HUES6 (cell line): ENCODE measurements around the gene SYTL2.

ENCODE experiments used
- H3K27ac ChIP-seq: 2 replicates; pipeline ENCODE4 v1.7.0; 2013; ENCODE audit warnings: low read depth, mild to moderate bottlenecking, low read length, inconsistent platforms
- H3K27me3 ChIP-seq: 2 replicates; pipeline ENCODE4 v1.6.1; 2013; ENCODE audit warnings: low read length; ENCODE audit not compliant: control insufficient read depth, insufficient read depth
- H3K36me3 ChIP-seq: 2 replicates; pipeline ENCODE4 v1.6.1; 2013; ENCODE audit warnings: low read length; ENCODE audit not compliant: control insufficient read depth, insufficient read depth
- H3K4me1 ChIP-seq: 2 replicates; pipeline ENCODE4 v1.6.1; 2013; ENCODE audit warnings: low read length; ENCODE audit not compliant: control insufficient read depth, insufficient read depth
- H3K4me3 ChIP-seq: 2 replicates; pipeline ENCODE4 v1.5.1; 2013; ENCODE audit warnings: low read depth, low read length
- H3K9ac ChIP-seq: one replicate; pipeline ENCODE4 v1.6.1; 2013; ENCODE audit warnings: mild to moderate bottlenecking, low read length
- H3K9me3 ChIP-seq: 2 replicates; pipeline ENCODE4 v1.6.1; 2013; ENCODE audit warnings: low read depth, low read length; ENCODE audit not compliant: control insufficient read depth, insufficient read depth

Gene SYTL2

DNA sequence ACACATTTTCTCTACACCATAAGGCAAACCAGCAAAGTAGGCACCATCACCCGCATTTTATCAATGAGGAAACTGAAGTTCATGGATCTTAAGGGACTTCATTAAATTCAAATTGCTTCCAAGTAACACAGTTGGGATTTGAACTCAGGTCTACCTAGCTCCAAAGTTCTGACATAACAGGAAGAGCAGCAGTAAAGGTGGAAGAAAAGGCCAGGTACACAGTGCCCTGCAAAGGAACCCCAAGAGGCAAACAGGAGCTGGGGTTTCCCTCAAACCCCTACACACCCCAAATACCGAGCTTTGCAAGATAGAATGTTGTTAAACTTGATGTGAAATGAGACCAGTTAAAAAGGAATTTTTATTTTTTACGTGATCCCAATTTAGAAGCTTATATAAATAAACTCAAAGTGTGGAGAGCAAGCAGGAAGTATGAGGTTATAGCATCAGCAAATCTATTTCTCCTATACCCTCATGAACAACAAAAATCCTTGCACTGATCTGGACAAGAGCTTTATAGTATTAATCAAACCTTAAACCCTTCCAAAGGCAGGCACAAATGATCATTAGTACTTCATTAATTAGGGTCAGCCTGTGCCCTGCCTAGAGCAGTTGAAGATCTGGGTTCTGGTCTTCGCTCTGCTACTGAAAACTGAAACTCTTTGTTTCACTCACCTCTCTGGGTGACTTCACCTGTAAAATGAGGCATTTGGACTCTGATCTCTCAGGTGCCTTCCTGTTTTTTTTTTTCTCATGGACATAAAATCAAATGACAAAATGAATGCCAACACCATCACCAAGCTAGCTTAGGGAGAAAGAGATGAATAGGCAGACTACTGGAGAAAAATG lies 36.5 kb downstream of the SYTL2 start:
- H3K9me3 ChIP-seq = peaks cover 7% of the 10 kb centered on the region; the same call in 1 of the 2 replicates
- no peak overlapping the region for H3K27ac ChIP-seq
- no peak overlapping the region for H3K9ac ChIP-seq
- H3K4me3 ChIP-seq = no peak overlapping the region
- H3K4me1 ChIP-seq = peaks cover 17% of the 10 kb centered on the region
- H3K27me3 ChIP-seq = no peaks in the 10 kb centered on the region
- H3K36me3 ChIP-seq = no peaks in the 10 kb centered on the region

DNA sequence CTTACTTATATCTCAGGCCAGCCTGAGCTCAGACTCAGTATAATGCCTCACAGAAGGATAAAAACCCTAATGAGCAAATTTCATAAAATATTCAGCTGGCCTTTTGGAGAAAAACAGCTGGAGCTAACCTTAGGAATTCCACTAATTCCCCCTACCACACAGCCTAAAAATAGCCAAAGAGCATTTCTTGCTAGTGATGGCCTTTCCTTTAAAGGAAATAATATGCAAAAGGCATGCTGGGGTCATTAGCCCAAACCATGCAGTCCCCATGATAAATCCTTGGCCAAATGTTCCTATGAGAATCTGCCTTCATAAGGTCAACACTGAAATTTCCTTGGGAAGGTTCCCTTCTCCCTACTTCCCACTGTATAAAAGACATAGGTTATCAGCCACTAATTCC lies 38.2 kb downstream of the SYTL2 start:
- Histone ChIP-seq H3K27me3 (no peaks in the 10 kb centered on the region), H3K27ac (no peak overlapping the region), H3K4me3 (no peak overlapping the region)

DNA sequence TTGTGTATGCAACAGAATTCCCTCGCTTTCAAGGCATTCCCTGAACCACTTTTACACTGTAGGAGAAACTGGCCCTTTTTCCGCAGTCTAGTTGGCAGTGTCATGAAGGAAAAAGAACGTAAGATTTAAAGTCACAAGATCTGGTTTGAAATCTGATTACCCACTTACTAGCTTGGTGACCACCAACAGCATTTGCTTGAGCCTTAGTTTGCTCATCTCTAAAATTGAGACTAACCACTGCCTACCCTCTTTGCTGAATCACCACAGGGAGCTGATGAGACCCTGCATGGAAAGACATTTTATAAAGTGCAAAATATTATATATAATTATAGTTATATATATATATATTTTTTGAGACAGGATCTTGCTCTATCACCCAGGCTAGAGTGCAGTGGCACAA lies 39.4 kb downstream of the SYTL2 start:
- H3K36me3 ChIP-seq = no peaks in the 10 kb centered on the region
- no peak overlapping the region for H3K27ac ChIP-seq
- H3K4me3 ChIP-seq = no peak overlapping the region
- peaks cover 12% of the 10 kb centered on the region; the same call in 1 of the 2 replicates for H3K4me1 ChIP-seq
- H3K27me3 ChIP-seq = no peaks in the 10 kb centered on the region
- H3K9me3 ChIP-seq = peaks cover 11% of the 10 kb centered on the region; the same call in 1 of the 2 replicates
- H3K9ac ChIP-seq = no peak overlapping the region

More for the DNA sequence above, 38.2 kb downstream of the SYTL2 start:
- Histone ChIP-seq H3K36me3 (no peaks in the 10 kb centered on the region), H3K4me1 (peaks cover 17% of the 10 kb centered on the region), H3K9me3 (peaks cover 11% of the 10 kb centered on the region; the same call in 1 of the 2 replicates), H3K9ac (no peak overlapping the region)

DNA sequence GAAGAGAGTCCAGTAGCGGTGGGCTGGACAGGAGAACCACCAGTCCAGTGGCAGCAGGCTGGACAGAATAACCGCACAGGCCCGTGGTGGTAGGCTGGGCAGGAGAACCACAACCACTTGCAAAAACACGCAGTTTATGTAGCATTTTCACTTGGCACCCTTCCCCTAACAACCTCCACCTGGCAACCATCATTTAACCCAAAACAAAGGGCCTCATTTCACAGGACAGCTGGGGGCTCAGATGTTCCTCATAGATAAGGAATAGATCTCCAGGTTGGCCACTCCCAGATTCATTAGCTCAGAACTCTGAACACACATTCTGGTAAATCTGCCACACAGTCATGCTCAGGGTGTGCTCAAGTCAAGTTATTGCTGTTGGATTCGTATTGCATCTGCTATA lies 41.2 kb downstream of the SYTL2 start:
- Histone ChIP-seq H3K36me3 (no peaks in the 10 kb centered on the region), H3K9ac (no peak overlapping the region), H3K27ac (no peak overlapping the region), H3K27me3 (no peaks in the 10 kb centered on the region), H3K9me3 (peaks cover 11% of the 10 kb centered on the region; the same call in 1 of the 2 replicates), H3K4me3 (no peak overlapping the region), H3K4me1 (peaks cover 12% of the 10 kb centered on the region; the same call in 1 of the 2 replicates)

DNA sequence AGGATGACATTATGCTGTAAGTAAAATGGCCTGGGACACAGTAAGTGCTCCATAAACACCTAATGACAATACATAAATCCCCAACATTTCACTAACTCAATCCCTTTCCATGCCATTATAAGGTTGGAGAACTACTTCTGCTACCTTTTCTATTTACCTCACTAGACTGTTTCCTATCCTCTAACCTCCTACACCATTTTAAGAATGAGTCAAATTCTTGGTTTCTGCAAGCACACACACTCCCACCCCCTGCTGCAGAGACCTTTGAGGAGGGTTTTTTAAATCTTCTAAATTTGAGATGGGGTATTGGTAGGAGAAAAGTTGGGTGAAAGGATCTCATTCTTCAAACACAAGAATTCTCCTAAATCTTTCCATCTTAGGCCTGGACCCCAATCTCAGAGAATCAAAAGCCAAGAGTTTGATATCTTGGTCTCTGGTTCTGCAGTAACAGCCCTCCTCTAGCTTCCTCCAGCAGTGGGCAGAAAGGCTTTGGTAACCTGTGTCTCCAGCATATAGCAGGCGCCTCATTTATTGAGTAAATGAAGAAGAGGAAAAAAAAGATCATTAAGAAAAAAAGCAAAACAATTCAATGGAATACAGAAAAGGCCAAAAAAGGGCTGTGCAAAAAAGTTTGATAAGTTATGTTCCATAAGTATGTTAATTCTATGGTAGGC lies 42.3 kb downstream of the SYTL2 start:
- Histone ChIP-seq H3K4me3 (no peak overlapping the region), H3K27me3 (no peaks in the 10 kb centered on the region), H3K9me3 (peaks cover 11% of the 10 kb centered on the region; the same call in 1 of the 2 replicates), H3K27ac (no peak overlapping the region), H3K36me3 (no peaks in the 10 kb centered on the region), H3K4me1 (peaks cover 12% of the 10 kb centered on the region; the same call in 1 of the 2 replicates), H3K9ac (no peak overlapping the region)

GRCh38 chr11:85767246-85767945 lies 43.5 kb downstream of the SYTL2 start:
- H3K4me3 ChIP-seq = no peak overlapping the region
- no peak overlapping the region for H3K9ac ChIP-seq
- no peak overlapping the region for H3K27ac ChIP-seq
- H3K9me3 ChIP-seq = peaks cover 11% of the 10 kb centered on the region; the same call in 1 of the 2 replicates
- H3K36me3 ChIP-seq = no peaks in the 10 kb centered on the region
- no peaks in the 10 kb centered on the region for H3K27me3 ChIP-seq
- H3K4me1 ChIP-seq = peaks cover 3% of the 10 kb centered on the region; the same call in 1 of the 2 replicates

DNA sequence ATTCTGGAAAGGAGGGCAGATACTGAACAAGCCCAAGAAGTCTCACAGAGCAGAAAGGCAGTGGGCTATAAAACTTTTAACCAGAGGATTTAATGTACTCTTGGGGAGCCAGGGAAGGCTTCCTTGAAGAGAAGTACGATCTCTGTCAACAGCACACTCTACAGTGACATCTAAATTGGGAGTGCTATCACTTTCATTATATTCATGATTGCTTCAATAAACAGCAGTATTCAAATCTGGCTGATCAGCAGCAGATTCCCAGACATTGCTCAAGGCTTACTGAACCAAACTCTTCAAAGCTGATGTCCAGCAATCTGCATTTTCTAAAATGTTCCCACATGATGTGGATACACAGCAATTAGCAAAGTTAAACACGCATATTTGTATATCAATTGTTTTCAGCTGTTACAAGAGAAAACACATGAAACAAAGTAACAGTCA lies 44.2 kb downstream of the SYTL2 start:
- no peak overlapping the region for H3K4me3 ChIP-seq
- no peak overlapping the region for H3K27ac ChIP-seq
- H3K9ac ChIP-seq = no peak overlapping the region
- peaks cover 11% of the 10 kb centered on the region; the same call in 1 of the 2 replicates for H3K9me3 ChIP-seq
- no peaks in the 10 kb centered on the region for H3K36me3 ChIP-seq
- no peaks in the 10 kb centered on the region for H3K4me1 ChIP-seq
- no peaks in the 10 kb centered on the region for H3K27me3 ChIP-seq

- Histone ChIP-seq H3K9ac (no peak overlapping the region), H3K36me3 (no peaks in the 10 kb centered on the region), H3K4me1 (peaks cover 7% of the 10 kb centered on the region; the same call in 1 of the 2 replicates), H3K27ac (no peak overlapping the region), H3K27me3 (no peaks in the 10 kb centered on the region), H3K4me3 (no peak overlapping the region), H3K9me3 (peaks cover 7% of the 10 kb centered on the region; the same call in 1 of the 2 replicates)
These were observed 46.1 kb downstream of the SYTL2 start for GRCh38 chr11:85764796-85765195.

DNA sequence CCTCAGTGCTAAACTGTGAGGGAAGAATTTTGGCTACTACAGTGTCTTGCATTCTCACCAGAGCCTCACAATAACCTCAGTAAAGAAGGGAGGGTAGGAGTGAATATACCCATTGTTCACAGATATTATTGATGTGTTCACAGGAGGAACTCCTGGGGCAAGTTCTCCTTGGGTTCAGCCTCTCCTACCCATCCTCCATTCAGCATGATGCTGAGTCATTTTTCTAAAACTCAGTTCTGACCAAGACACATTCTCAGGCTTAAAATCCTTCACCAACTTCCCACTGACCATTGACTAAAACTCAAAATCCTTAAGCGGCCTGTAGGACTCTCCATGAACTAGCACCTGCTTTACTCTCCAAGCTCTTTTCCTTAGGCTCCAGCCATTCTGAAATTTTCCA lies 48.7 kb downstream of the SYTL2 start:
- H3K4me1 ChIP-seq = peaks cover 8% of the 10 kb centered on the region; the same call in 1 of the 2 replicates
- H3K27ac ChIP-seq = no peak overlapping the region
- no peak overlapping the region for H3K9ac ChIP-seq
- no peaks in the 10 kb centered on the region for H3K27me3 ChIP-seq
- H3K36me3 ChIP-seq = no peaks in the 10 kb centered on the region
- no peaks in the 10 kb centered on the region for H3K9me3 ChIP-seq
- no peak overlapping the region for H3K4me3 ChIP-seq

DNA sequence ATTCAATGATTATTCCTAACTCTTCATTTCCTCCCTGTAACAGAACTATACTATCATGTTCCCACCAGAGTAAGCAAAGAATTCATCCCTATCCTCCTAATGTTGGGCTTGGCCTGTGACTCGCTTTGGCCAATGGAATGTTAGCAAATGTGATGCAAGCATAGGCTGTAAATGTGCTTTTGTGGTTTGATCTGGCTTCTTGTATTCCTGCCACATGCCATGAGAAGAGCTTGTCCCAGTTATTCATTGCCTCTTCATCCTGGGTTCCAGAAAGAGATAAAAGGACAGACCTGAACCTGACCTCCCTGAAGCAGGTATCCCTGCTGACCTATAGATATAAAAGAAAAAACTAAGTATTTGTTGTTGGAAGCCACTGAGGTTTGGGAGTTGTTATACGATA lies 51.0 kb downstream of the SYTL2 start:
- Histone ChIP-seq H3K9ac (no peak overlapping the region), H3K4me1 (peaks cover 11% of the 10 kb centered on the region), H3K4me3 (no peak overlapping the region), H3K27me3 (no peaks in the 10 kb centered on the region), H3K9me3 (no peaks in the 10 kb centered on the region), H3K27ac (no peak overlapping the region), H3K36me3 (no peaks in the 10 kb centered on the region)
